ENCODE measurements around the gene SKIC3.

DNA sequence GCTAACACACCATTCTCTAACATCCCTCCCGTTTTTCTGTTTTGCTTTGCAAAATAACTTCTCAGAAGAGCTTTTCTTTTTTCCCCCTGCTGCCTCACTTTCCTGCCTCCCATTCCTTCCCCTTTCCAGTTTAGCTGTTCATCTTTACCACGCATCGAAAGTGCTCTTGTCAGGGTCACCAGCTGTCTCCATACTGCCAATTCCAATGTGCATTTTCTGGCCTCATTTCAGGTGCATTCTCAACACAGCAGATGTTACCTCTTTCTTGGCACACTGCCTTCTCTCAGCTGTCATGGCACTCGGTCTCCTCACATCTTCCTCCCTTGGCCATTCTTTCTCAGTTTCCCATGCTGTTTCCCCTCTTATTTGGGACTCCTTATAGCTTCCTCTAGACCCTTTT lies 9.7 kb upstream of the SKIC3 start:
- TF ChIP-seq CTCF (IDR thresholded peaks at IDR 0.05; ENCODE audit: low read depth, low read length, poor library complexity, severe bottlenecking) (no peak), EZH2phosphoT487 (IDR thresholded peaks at IDR 0.05; ENCODE audit: borderline replicate concordance, low read length) (no peak)

Measured in DOHH2 (cell line).